A549 (cell line): ENCODE data around the gene HTR3D. TPM values are rescaled to one million over a fixed set of nuclear protein-coding genes. Genes with fewer than 3 reads are reported as not detected.
A peak's percentile ranks its signal among the peaks of the same experiment; 100 is the strongest.
"Not testable (repeated sequence)": the region's sequence is repeated elsewhere in the genome, so short reads cannot be mapped to it uniquely, and the experiment has no call there.

Experiments
- ATAC-seq, 2 experiments: fragments of 200-7000 bp in 1 of 2; fragments of >200 bp in 1 of 2; cut with Nextera tagmentation in 1 of 2; cut with Tn5 transposase in 1 of 2; 3 replicates each; pipeline versions ENCODE4 v1.8.0 to v1.9.1; 2018 to 2020; ENCODE audit warnings: mild to moderate bottlenecking in 1 of 2, moderate library complexity in 1 of 2
- CTCF ChIA-PET: fragments of 300-600 bp; sonication (Branson Sonifier 250); formaldehyde crosslinking; extraction: SDS; loops from one replicate; lab custom pipeline; 2021; ENCODE audit warnings: antibody characterized with exemption, inconsistent platforms; lab: Yijun Ruan, JAX
- POLR2A ChIA-PET: fragments of 350-600 bp; formaldehyde crosslinking; extraction: SDS; loops from one replicate; lab custom pipeline; 2021; ENCODE audit warnings: antibody characterized with exemption, inconsistent platforms; lab: Yijun Ruan, JAX
- DNase-seq, 2 experiments: peaks; one replicate each; pipeline versions ENCODE4 v3.0.0 to v3.0.0-alpha.2; 2011 to 2016; ENCODE audit warnings: low read depth in 1 of 2, low spot score in 1 of 2
- FAIRE-seq: peaks from 2 replicates; lab custom pipeline; 2011; peaks lifted over from hg19 to GRCh38; lab: Jason Lieb, UNC
- H3K27ac ChIP-seq, 2 experiments: fragments of >200 bp; sonication (Bioruptor Twin); formaldehyde crosslinking; 3 replicates each; pipeline ENCODE4 v1.5.1; 2016 to 2017
- H3K4me1 ChIP-seq: fragments of >200 bp; sonication (Bioruptor Twin); formaldehyde crosslinking; 3 replicates; pipeline ENCODE4 v1.6.1; 2016
- H3K4me2 ChIP-seq: fragments of >200 bp; sonication (Bioruptor Twin); formaldehyde crosslinking; 3 replicates; pipeline ENCODE4 v1.6.1; 2016
- H3K4me3 ChIP-seq: fragments of >200 bp; sonication (Bioruptor Twin); formaldehyde crosslinking; 3 replicates; pipeline ENCODE4 v1.5.1; 2016
- H3K9me3 ChIP-seq: fragments of >200 bp; sonication (Bioruptor Twin); formaldehyde crosslinking; 3 replicates; pipeline ENCODE4 v1.6.1; 2016
- BCL3 ChIP-seq: fragments of >200 bp; sonication (Bioruptor Twin); formaldehyde crosslinking; IDR thresholded peaks from 3 replicates; pipeline ENCODE4 v1.6.1; 2016
- CBX2 ChIP-seq: fragments of 200-600 bp; sonication (generic); IDR thresholded peaks from 2 replicates; pipeline ENCODE4 v1.6.1; 2016; ENCODE audit warnings: low read depth, mild to moderate bottlenecking, borderline replicate concordance
- CEBPB ChIP-seq, 2 experiments: fragments of >200 bp in 1 of 2; sonication (Bioruptor Twin) in 1 of 2; formaldehyde crosslinking in 1 of 2; IDR thresholded peaks; 2 replicates each; pipeline ENCODE4 v1.6.1; 2012 to 2016
- CHD4 ChIP-seq: fragments of 200-600 bp; sonication (generic); IDR thresholded peaks from 2 replicates; pipeline ENCODE4 v1.6.1; 2016; ENCODE audit warnings: antibody characterized with exemption, mild to moderate bottlenecking, borderline replicate concordance
- CTCF ChIP-seq: fragments of >200 bp; sonication (Bioruptor Twin); formaldehyde crosslinking; IDR thresholded peaks from 3 replicates; pipeline ENCODE4 v1.5.1; 2016
- E2F6 ChIP-seq: IDR thresholded peaks from 2 replicates; pipeline ENCODE4 v1.6.1; 2012; ENCODE audit warnings: low read depth, borderline replicate concordance
- ELK1 ChIP-seq: fragments of 150-350 bp; IDR thresholded peaks from 2 replicates; pipeline ENCODE4 v1.6.1; 2014; ENCODE audit warnings: low read depth, mild to moderate bottlenecking, low read length
- FOXS1 ChIP-seq: fragments of 250-450 bp; sonication (Bioruptor Pico); IDR thresholded peaks from 2 replicates; pipeline ENCODE4 v1.5.0; 2020; ENCODE audit warnings: mild to moderate bottlenecking, moderate library complexity
- GATA3 ChIP-seq: IDR thresholded peaks from 2 replicates; pipeline ENCODE4 v1.6.1; 2012; ENCODE audit warnings: borderline replicate concordance
- HDAC2 ChIP-seq: fragments of 200-600 bp; sonication (generic); IDR thresholded peaks from 2 replicates; pipeline ENCODE4 v1.6.1; 2016
- HES2 ChIP-seq: fragments of >200 bp; sonication (Bioruptor Twin); formaldehyde crosslinking; IDR thresholded peaks from 2 replicates; pipeline ENCODE4 v1.6.1; 2016
- HOXB5 ChIP-seq: fragments of 250-450 bp; sonication (Bioruptor Pico); IDR thresholded peaks from 2 replicates; pipeline ENCODE4 v1.5.0; 2020; ENCODE audit warnings: mild to moderate bottlenecking, moderate library complexity
- JUNB ChIP-seq: fragments of >200 bp; sonication (Bioruptor Twin); formaldehyde crosslinking; IDR thresholded peaks from 2 replicates; pipeline ENCODE4 v1.6.1; 2016
- KDM1A ChIP-seq: fragments of 200-600 bp; sonication (generic); IDR thresholded peaks from 2 replicates; pipeline ENCODE4 v1.6.1; 2016; ENCODE audit warnings: low read depth, mild to moderate bottlenecking
- KDM5A ChIP-seq: fragments of 200-600 bp; sonication (generic); IDR thresholded peaks from 2 replicates; pipeline ENCODE4 v1.6.1; 2016; ENCODE audit warnings: antibody characterized with exemption, mild to moderate bottlenecking
- NPAS2 ChIP-seq: fragments of 250-450 bp; sonication (Bioruptor Pico); IDR thresholded peaks from 2 replicates; pipeline ENCODE4 v1.8.0; 2022; ENCODE audit warnings: mild to moderate bottlenecking, moderate library complexity, borderline replicate concordance
- PBX3 ChIP-seq: IDR thresholded peaks from 2 replicates; pipeline ENCODE4 v1.6.1; 2012
- RAD21 ChIP-seq, 2 experiments: fragments of >200 bp in 1 of 2; sonication (Bioruptor Twin) in 1 of 2; formaldehyde crosslinking in 1 of 2; IDR thresholded peaks in 1 of 2; conservative IDR thresholded peaks in 1 of 2; 2 replicates in 1 of 2; 3 replicates in 1 of 2; pipeline ENCODE4 v1.6.1; 2012 to 2018; ENCODE audit warnings: inconsistent platforms in 1 of 2
- RCOR1 ChIP-seq: fragments of 150-350 bp; IDR thresholded peaks from 2 replicates; pipeline ENCODE4 v1.6.1; 2014; ENCODE audit warnings: antibody characterized with exemption, low read length, low read depth
- REST ChIP-seq: fragments of 200-600 bp; sonication (generic); IDR thresholded peaks from 2 replicates; pipeline ENCODE4 v1.6.1; 2016; ENCODE audit warnings: antibody characterized with exemption, mild to moderate bottlenecking, moderate library complexity
- TFCP2L1 ChIP-seq: fragments of 250-450 bp; sonication (Bioruptor Pico); IDR thresholded peaks from 2 replicates; pipeline ENCODE4 v1.5.0; 2021; ENCODE audit warnings: mild to moderate bottlenecking
- ZFP36 ChIP-seq: fragments of 450-650 bp; IDR thresholded peaks from 2 replicates; pipeline ENCODE4 v1.6.1; 2014; ENCODE audit warnings: borderline replicate concordance; ENCODE audit not compliant: partially characterized antibody
- WGBS: methylation state at CpG from one replicate; pipeline ENCODE4 v1.1.6; 2017; ENCODE audit errors: missing lambda C conversion rate; 5-methylcytosine and 5-hydroxymethylcytosine counted together
- polyA plus RNA-seq, 4 experiments: library from polyadenylated mRNA; depleted of rRNA in 3 of 4; stranded (reverse); fragments of >200 nt; fragmentation: RNase III in 1 of 4; extraction: RNeasy Plus Mini Kit Qiagen cat#74134 plus additional on column Dnase treatment in 1 of 4; gene quantifications; 2 replicates in 3 of 4; 3 replicates in 1 of 4; pipeline ENCODE4 v1.2.3, GENCODE V29; 2011 to 2017

HTR3D gene
- polyA plus RNA-seq, 2 of the 4 experiments (the other 2 are of a cell fraction), result not detected

- no peak for TF ChIP-seq KDM5A
These were observed 6.3 kb downstream of the HTR3D start (continued) for GRCh38 chr3:184037816-184038215.

- FAIRE-seq, CTCF ChIA-PET: not testable (repeated sequence)
- WGBS, result 58% methylated on average over 9 of the region's 9 CpGs
These were observed 6.8 kb downstream of the HTR3D start for GRCh38 chr3:184038307-184038706.

GRCh38 chr3:184039414-184039813 is 7.9 kb downstream of the HTR3D start:
- FAIRE-seq, result no peak
- Histone ChIP-seq H3K9me3 (no peaks in the 10 kb centered on the region), H3K27ac (no peak overlapping the region), H3K4me1 (no peaks in the 10 kb centered on the region), H3K4me3 (no peak overlapping the region), H3K4me2 (no peak overlapping the region)
- no peak for DNase-seq
- POLR2A ChIA-PET, result no interaction called here
- ATAC-seq, result no peak
- CTCF ChIA-PET, result interaction anchor here (1.1 to 1.3 kb wide), 5 partner anchors 18 to 247 kb away, joined by 3 to 7 read pairs (median 3); partner anchors contain the start of gene EIF2B5
- WGBS, result 72% methylated on average over 5 of the region's 5 CpGs
- TF ChIP-seq JUNB (no peak), KDM5A (no peak), HES2 (no peak), E2F6 (no peak), NPAS2 (CRISPR knock-in tag) (no peak), KDM1A (no peak), BCL3 (no peak), CBX2 (no peak), PBX3 (no peak), ZFP36 (no peak), RCOR1 (no peak), CHD4 (no peak), GATA3 (no peak)

More at GRCh38 chr3:184038307-184038706, 6.8 kb downstream of the HTR3D start:
- ATAC-seq, H3K27ac ChIP-seq, H3K4me1 ChIP-seq, DNase-seq, H3K9me3 ChIP-seq, H3K4me3 ChIP-seq, H3K4me2 ChIP-seq, POLR2A ChIA-PET: not testable (repeated sequence)

- Histone ChIP-seq H3K4me3 (no peak overlapping the region), H3K4me1 (no peaks in the 10 kb centered on the region), H3K27ac (no peak overlapping the region), H3K4me2 (no peak overlapping the region), H3K9me3 (no peaks in the 10 kb centered on the region)
- WGBS, result 31% methylated on average over 3 of the region's 3 CpGs
- FAIRE-seq (no peak), ATAC-seq (peak; percentile 95 to 98), DNase-seq (peak; percentile 34 to 45)
- ChIA-PET CTCF (interaction anchor here (0.9 to 1.3 kb wide), 6 partner anchors 18 to 247 kb away, joined by 3 to 7 read pairs (median 3); partner anchors contain the start of gene EIF2B5), POLR2A (no interaction called here)
- TF ChIP-seq HOXB5 (no peak), TFCP2L1 (CRISPR knock-in tag) (no peak), RCOR1 (no peak), ELK1 (no peak), CEBPB (IDR thresholded peaks at IDR 0.05) (no peak), FOXS1 (CRISPR knock-in tag) (no peak), REST (no peak), CTCF (peak; percentile 37; the same call in 2 of the 3 replicates), RAD21 (conservative IDR thresholded peaks at IDR 0.05 in 1 of 2, IDR thresholded peaks at IDR 0.05 in 1 of 2) (peak; percentile 25 to 48; a peak in 3 of 5 replicates), HDAC2 (no peak)
These were observed 8.5 kb downstream of the HTR3D start for GRCh38 chr3:184040010-184040409.
